Sigmoid colon (tissue), 4 donors: ENCODE measurements around the gene AGBL1.

ENCODE experiments used
- EP300 ChIP-seq, 4 donors: sonication (generic); formaldehyde crosslinking; IDR thresholded peaks; one replicate each; pipeline ENCODE4 v1.6.1; 2017; ENCODE audit warnings: antibody characterized with exemption in 4 of 4
- POLR2A ChIP-seq, 2 donors: fragments of 450-650 bp; IDR thresholded peaks; one replicate each; pipeline ENCODE4 v1.6.1; 2016; ENCODE audit warnings: antibody characterized with exemption in 2 of 2, mild to moderate bottlenecking in 2 of 2, moderate library complexity in 2 of 2
- POLR2AphosphoS5 ChIP-seq, 4 donors: sonication (generic); formaldehyde crosslinking; IDR thresholded peaks; one replicate each; pipeline ENCODE4 v1.6.1; 2017; ENCODE audit warnings: antibody characterized with exemption in 4 of 4
- TF ChIP-seq, protein P1 (sequence below), 4 experiments: fragments of 450-650 bp in 3 of 4; fragments of 200-600 bp in 1 of 4; IDR thresholded peaks; one replicate each; pipeline ENCODE4 v1.5.1; 2016 to 2019; ENCODE audit warnings: antibody characterized with exemption in 4 of 4, mild to moderate bottlenecking in 3 of 4, moderate library complexity in 2 of 4

DNA sequence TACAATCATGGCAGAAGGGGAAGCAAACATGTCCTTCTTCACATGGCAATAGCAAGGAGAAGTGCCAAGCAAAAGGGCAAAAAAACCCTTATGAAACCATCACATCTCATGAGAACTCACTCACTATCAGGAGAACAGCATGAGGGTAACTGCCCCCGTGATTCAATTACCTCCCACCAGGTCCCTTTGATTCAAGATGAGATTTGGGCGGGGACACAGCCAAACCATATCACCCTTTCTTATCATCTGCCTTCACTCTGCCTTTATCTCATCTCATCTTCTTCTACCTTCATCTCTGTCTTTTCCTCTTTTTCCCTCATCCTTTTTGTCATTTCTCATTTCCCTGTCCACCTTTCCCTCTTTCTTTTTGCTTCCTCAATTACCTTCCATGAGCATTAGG, 149.6 kb downstream of the AGBL1 start:
- TF ChIP-seq, protein P1, sequence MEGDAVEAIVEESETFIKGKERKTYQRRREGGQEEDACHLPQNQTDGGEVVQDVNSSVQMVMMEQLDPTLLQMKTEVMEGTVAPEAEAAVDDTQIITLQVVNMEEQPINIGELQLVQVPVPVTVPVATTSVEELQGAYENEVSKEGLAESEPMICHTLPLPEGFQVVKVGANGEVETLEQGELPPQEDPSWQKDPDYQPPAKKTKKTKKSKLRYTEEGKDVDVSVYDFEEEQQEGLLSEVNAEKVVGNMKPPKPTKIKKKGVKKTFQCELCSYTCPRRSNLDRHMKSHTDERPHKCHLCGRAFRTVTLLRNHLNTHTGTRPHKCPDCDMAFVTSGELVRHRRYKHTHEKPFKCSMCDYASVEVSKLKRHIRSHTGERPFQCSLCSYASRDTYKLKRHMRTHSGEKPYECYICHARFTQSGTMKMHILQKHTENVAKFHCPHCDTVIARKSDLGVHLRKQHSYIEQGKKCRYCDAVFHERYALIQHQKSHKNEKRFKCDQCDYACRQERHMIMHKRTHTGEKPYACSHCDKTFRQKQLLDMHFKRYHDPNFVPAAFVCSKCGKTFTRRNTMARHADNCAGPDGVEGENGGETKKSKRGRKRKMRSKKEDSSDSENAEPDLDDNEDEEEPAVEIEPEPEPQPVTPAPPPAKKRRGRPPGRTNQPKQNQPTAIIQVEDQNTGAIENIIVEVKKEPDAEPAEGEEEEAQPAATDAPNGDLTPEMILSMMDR (IDR thresholded peaks at IDR 0.05): no peak
- no peak for TF ChIP-seq POLR2AphosphoS5 (IDR thresholded peaks at IDR 0.05)
- no peak for TF ChIP-seq POLR2A (IDR thresholded peaks at IDR 0.05)
- no peak for TF ChIP-seq EP300 (IDR thresholded peaks at IDR 0.05)
